PFSK-1 (cell line): ENCODE data around the gene ADAM33.

Source experiments
- FOXP2 ChIP-seq: optimal IDR thresholded peaks from 2 replicates; pipeline ENCODE3; 2011; ENCODE audit warnings: borderline replicate concordance, control low read depth, inconsistent platforms; ENCODE audit not compliant: insufficient read depth; ENCODE audit errors: extremely low read length, extremely low read depth
- POLR2AphosphoS5 ChIP-seq: IDR thresholded peaks from 2 replicates; pipeline ENCODE4 v1.6.1; 2012; ENCODE audit warnings: low read depth, mild to moderate bottlenecking, control low read depth, low read length, moderate library complexity
- SIN3A ChIP-seq: IDR thresholded peaks from 2 replicates; pipeline ENCODE4 v1.6.1; 2012; ENCODE audit warnings: mild to moderate bottlenecking, low read length, moderate library complexity, borderline replicate concordance; ENCODE audit not compliant: insufficient read depth
- TAF1 ChIP-seq: IDR thresholded peaks from 2 replicates; pipeline ENCODE4 v1.6.1; 2012; ENCODE audit warnings: low read length, control low read depth, borderline replicate concordance; ENCODE audit not compliant: insufficient read depth
- TF ChIP-seq, protein P1 (sequence below), 2 experiments: IDR thresholded peaks; 2 replicates each; pipeline versions ENCODE4 v1.6.1 to v1.8.0; 2011 to 2012; ENCODE audit warnings: low read depth in 2 of 2, low read length in 2 of 2, control low read depth in 1 of 2, inconsistent platforms in 1 of 2, mild to moderate bottlenecking in 1 of 2, moderate library complexity in 1 of 2; ENCODE audit not compliant: insufficient read depth in 1 of 2

Gene ADAM33

DNA sequence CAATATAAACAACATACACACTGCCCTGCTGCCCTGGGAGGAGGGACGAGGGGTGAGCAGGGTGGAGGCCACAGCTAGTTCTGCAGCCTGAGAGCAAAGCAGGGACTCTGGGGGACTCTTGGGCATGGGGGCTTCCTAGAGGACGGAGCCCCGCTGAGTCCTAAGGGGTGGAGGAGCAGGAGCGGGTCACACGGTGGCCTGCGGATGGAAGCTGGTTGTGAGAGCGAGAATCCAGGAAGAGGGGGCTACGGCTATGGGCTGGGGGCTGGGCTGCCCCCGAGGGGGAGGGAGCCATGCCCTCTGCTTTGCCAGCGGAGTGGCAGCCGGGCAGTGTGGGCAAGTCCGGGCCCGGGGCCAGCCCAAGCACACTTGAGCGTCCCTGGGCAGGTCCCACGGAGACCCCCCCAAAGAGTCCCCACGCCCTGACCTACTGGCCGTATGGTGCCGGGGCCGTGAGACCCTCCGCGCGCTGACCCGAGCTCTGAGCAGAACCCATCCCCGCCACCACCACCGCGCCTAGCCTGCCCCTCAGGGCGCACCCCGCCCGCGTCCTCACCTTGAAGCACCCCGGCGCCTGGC is 369 bp downstream of the ADAM33 start:
- TF ChIP-seq TAF1 (no peak), SIN3A (no peak), FOXP2 (no peak), POLR2AphosphoS5 (no peak)
- TF ChIP-seq, protein P1, sequence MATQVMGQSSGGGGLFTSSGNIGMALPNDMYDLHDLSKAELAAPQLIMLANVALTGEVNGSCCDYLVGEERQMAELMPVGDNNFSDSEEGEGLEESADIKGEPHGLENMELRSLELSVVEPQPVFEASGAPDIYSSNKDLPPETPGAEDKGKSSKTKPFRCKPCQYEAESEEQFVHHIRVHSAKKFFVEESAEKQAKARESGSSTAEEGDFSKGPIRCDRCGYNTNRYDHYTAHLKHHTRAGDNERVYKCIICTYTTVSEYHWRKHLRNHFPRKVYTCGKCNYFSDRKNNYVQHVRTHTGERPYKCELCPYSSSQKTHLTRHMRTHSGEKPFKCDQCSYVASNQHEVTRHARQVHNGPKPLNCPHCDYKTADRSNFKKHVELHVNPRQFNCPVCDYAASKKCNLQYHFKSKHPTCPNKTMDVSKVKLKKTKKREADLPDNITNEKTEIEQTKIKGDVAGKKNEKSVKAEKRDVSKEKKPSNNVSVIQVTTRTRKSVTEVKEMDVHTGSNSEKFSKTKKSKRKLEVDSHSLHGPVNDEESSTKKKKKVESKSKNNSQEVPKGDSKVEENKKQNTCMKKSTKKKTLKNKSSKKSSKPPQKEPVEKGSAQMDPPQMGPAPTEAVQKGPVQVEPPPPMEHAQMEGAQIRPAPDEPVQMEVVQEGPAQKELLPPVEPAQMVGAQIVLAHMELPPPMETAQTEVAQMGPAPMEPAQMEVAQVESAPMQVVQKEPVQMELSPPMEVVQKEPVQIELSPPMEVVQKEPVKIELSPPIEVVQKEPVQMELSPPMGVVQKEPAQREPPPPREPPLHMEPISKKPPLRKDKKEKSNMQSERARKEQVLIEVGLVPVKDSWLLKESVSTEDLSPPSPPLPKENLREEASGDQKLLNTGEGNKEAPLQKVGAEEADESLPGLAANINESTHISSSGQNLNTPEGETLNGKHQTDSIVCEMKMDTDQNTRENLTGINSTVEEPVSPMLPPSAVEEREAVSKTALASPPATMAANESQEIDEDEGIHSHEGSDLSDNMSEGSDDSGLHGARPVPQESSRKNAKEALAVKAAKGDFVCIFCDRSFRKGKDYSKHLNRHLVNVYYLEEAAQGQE (IDR thresholded peaks at IDR 0.05; ENCODE audit: insufficient read depth in 1 of 2, low read depth in 2 of 2, low read length in 2 of 2) = no peak

DNA sequence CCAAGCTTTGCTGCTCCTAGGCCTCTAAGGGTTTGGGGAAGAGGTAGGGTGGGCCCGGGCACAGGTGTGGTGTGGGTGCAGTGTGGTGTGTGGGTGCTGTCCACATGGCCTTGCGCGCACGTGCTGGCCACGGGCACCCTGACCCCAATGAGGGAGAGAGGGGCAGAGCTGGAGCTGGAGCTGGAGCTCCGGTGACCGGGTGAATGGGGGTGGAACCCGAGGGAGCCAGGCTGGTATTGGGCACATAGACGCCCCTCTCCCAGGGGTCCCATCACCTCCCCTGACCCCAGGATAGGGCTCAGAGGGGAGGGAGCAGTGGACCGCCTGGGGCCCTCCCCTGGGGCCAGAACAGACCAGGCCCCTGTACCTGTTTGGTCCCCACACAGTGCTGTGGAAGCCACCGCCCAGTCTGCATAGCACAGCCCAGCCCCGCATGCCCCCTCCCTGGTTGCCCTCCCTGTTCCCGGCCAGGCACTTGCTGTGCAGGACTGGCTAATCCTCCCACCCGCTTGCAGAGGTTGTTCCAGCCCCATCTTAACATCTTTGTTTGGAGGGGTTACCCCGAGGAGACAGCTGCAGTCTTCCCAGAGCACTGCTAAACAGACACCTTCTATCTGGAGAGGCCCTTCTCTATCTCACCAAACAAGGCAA is 984 bp downstream of the ADAM33 start:
- TF ChIP-seq TAF1 = no peak
- no peak for TF ChIP-seq POLR2AphosphoS5
- TF ChIP-seq, protein P1 (IDR thresholded peaks at IDR 0.05; ENCODE audit: insufficient read depth in 1 of 2, low read depth in 2 of 2, low read length in 2 of 2) = no peak
- no peak for TF ChIP-seq SIN3A
- no peak for TF ChIP-seq FOXP2

DNA sequence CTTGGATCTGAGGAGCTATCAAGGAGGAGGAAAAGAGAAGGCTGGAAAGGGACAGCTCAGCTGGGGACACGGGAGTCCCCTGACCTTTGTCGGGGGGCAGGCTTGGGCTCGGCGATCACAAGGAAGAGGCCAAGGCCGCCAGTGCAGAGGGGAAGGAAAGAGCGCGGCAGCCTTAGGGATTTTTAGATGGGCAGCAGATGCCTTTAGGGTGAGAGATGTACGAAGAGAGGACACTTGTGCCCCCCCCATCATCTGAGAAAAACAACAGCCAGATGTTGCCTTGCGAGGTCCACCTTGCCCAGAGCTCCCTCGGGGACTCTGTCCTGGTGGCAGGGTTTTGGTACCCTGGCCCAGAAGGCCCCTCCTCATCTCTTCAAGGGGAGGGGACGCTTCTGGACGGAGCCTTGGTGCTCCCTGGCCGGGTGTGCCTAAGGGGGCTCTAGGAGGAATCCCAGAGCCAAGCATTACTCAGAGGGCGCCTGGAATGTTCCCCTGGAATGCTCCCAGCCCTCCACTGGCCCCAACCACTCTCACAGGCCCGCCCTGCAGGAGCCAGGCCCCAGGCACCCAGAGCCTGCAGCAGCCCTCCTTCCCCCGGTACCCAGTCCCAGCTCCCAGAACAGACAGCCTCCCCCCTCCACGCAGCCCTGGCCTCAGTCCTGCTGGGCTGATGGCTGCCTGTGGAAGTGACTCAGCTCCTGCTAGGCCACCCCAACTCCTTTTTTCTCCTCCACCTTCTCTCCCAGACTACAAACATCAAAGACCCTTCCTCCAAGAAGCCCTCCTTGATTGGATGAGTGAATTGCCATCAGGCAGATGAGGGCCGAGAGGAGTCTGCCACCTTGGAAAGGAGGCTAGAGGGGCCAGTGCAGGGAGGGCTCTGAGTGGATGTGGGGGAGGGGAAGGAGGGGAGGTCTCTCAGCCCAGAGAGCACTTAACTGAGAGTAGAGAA is 1.8 kb downstream of the ADAM33 start:
- TF ChIP-seq FOXP2 (no peak), TAF1 (no peak), POLR2AphosphoS5 (no peak), SIN3A (no peak)
- TF ChIP-seq, protein P1 (IDR thresholded peaks at IDR 0.05; ENCODE audit: insufficient read depth in 1 of 2, low read depth in 2 of 2, low read length in 2 of 2) = no peak

DNA sequence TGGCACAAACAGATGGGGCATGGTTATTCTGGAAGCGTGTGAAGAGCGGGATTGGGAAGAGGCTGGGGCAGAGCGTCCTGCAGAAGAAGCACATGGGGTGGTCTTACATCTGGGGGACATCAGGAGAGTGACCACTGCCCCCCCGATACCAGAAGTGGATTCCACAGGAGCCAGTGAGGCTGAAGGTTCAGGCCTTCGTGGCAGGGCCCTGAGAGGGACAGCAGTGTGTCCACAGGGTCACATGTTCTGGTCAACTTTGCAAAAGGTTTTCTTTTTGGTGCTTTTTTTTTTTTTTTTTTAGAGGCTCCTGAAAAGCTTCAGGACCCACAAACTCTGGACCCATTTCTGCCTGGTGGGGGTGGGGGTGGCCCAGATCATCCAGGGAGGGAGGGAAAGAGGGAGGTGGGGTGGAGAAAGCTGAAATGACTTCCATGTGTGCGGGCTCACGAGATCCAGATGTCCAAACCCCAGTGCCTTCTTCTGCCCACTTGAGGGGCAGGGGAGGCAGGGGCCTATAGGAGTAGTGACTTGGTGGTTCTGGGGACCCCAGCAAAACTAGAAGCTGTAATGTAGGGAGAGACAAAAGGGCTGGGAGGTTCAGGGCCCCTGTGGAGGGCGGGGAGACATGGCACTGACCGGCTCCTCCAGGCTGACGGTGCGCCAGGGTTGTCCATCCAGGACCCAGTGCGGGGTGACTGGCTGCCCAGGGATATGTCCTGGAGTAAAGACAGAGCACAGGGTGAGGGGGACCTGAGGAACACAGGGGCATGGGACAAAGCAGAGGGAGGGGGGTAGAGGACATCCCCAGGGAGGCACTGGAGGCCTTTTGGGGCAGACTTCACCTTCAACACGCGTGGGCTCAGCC is 2.7 kb downstream of the ADAM33 start:
- TF ChIP-seq, protein P1 (IDR thresholded peaks at IDR 0.05; ENCODE audit: insufficient read depth in 1 of 2, low read depth in 2 of 2, low read length in 2 of 2) = no peak
- TF ChIP-seq SIN3A (no peak), POLR2AphosphoS5 (no peak)
